ENCODE results near the gene SUMO4.

DNA sequence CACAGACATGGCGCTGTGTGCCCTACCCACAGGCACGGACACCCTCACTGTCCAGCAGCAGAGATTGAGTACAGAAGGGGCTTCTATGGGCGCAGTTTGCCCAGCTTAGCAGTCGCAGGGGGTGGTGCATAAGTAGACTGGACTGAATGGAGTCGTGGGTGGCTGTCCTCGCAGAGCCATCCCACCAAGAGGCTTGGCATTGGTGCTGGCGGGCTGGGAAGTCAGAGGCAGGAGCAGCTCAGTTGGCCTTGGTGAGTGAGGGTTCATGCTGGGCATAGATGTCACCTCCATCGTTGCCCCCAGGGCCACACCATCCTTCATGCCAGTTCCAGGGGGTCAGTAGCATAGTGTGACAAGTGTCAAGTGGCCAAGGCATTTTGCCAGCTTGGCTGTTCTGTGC lies 25.2 kb downstream of the SUMO4 start:
- TF ChIP-seq CTCF (IDR thresholded peaks at IDR 0.05) (no peak), POLR2A (IDR thresholded peaks at IDR 0.05) (no peak), POLR2AphosphoS5 (IDR thresholded peaks at IDR 0.05; ENCODE audit: insufficient read depth in 1 of 2, low read depth in 1 of 2) (no peak)
